ENCODE measurements around the gene WIPF3. TPM values are rescaled to one million over a fixed set of nuclear protein-coding genes. Genes with fewer than 3 reads are reported as not detected.

Gene WIPF3
- polyA plus RNA-seq, 4 donors = 4.9 to 5.3 (median 5.1) TPM

DNA sequence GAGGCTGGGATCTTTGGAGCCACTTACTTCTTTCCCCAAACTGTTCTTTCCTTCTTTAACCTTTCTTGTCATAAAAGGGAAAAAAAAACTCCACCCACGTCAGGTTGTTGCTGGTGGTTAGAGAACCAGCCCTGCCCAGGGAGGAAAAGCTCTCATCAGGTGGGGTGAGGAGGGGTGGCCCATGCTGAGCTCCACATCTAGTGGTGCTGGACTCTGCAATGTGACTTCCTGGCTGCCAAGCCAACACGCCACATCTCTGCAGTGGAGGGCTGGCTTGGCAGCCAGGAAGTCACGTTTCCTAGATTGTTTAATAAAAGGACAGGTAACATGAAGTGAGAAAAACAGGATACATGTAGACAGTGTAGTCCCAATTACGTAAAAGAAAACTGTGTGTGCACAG, 37.4 kb downstream of the WIPF3 start:
- DNase-seq (ENCODE audit: low read depth in 4 of 4, low spot score in 2 of 4) = no peak

- no peak for DNase-seq (ENCODE audit: low read depth in 4 of 4, low spot score in 2 of 4)
Measured at GRCh38 chr7:29844559-29844958, 38.3 kb downstream of the WIPF3 start.

GRCh38 chr7:29847496-29847895, 41.2 kb downstream of the WIPF3 start:
- DNase-seq (ENCODE audit: low read depth in 4 of 4, low spot score in 2 of 4) = no peak

DNA sequence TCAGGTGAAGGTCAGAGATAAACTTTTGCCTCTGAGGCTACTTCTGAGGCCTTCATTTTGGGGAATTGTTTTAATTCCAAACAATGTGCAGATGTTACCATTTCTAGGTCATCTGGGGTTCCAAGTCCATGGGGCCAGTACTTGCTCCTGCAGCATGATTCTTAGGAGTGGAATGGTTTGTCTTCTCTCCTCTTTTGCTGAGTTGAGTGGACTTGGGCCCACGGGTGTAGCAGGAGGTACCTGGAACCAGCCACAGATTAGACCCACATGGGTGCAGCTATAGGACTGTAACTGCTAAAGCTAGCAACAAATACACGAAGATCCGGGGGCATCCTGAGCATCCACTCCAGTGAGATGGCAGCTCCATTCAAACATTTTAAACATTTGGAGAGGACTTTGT, 41.6 kb downstream of the WIPF3 start:
- no peak for DNase-seq (ENCODE audit: low read depth in 4 of 4, low spot score in 2 of 4)

DNA sequence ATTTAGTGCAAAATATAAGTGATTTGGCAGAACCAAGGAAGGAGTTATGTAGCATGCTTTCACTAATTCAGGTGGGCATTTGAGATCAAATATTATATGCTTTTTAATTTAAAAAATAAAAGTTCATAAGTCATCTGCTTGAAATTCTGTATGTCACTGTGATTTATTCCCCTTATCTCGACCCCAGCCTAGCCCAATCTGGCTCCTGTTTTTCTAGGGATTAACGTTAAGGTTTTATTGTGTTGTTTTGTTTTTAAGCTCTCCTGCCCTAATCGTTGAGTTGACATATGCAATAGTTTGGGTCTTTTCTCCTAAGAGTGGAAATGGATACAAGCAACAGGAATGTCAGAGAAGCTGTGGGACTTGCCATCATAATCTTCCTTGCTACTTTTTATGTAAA, 42.6 kb downstream of the WIPF3 start:
- DNase-seq (ENCODE audit: low read depth in 4 of 4, low spot score in 2 of 4) = no peak

- DNase-seq (ENCODE audit: low read depth in 4 of 4, low spot score in 2 of 4) = no peak
Measured at GRCh38 chr7:29851487-29851886, 45.2 kb downstream of the WIPF3 start.

- DNase-seq (ENCODE audit: low read depth in 4 of 4, low spot score in 2 of 4) = no peak
Measured at GRCh38 chr7:29852457-29852856, 46.1 kb downstream of the WIPF3 start.

DNA sequence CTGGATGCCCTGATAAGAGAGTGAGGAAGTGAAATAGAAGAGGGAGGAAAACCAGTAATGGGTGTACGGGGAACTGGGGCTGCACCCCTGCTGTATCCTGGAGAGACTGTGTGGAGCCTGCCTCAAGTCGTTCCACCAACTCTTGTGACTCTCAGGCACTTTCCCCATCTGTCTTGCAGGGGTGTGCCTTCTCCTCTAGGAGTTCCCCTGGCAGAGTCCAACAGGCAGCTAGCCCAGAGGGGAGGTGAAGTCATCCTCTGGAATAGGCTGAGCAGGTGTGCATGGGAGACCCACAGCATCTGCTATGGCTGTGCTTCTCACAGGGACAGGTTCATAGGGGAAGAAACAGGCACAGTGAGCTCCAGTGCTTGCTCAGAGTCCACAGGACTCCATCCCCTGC, 46.8 kb downstream of the WIPF3 start:
- DNase-seq (ENCODE audit: low read depth in 4 of 4, low spot score in 2 of 4) = no peak

DNA sequence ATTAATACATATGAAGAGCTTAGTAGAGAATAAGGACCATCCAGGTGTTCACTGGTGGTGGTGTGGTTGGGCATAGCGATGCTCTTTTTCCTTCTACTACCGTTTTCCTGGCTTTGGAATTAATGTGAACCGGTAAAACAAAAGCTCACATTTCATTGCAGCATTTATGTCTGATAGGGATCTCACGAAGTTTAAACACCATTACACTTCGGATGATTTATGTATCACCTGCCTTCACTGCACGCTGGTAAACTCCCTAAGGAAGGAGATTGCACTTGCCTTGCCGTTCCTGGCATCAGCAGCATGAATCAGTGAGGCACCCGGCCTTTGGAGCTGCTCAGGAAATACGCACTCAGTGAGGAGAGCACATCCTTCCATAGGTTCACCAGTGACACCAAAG, 47.5 kb downstream of the WIPF3 start:
- peak in 2 of 4 donors; percentile 7 to 17 for DNase-seq (ENCODE audit: low read depth in 4 of 4, low spot score in 2 of 4)

DNA sequence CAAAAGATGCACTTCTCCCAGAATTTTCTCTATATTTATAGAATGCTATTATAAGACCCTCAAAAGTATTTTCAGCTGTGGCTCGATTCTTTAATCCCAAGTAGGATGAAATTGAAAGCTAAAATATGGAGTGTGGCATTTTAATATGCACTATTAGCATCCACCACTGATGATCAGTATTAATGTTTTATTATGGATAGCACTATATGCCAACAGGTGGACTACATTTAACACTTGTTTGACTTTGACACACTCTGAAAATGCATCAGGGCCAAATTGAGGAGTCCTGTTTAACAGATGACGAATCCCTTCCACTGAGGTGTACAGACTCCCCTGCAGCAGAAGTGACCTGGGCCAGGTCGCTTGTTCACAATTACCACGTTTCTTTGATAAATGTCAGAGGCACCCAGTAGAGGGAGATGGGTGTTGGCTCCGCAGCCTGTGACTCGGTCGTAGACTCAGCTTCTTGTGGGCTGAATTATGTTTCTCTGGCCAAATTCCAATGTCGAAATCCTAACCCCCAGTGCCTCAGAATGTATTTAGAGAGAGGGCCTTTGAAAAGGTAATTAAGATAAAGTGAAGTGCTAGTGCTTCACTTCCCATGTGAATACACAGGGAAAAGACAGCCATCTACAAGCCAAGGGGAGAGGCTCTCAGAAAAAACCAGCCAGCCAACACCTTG, 48.1 kb downstream of the WIPF3 start:
- no peak for DNase-seq (ENCODE audit: low read depth in 4 of 4, low spot score in 2 of 4)

- no peak for DNase-seq (ENCODE audit: low read depth in 4 of 4, low spot score in 2 of 4)
Measured at GRCh38 chr7:29857654-29858053, 51.3 kb downstream of the WIPF3 start.

GRCh38 chr7:29858191-29858951, 52.1 kb downstream of the WIPF3 start:
- DNase-seq (ENCODE audit: low read depth in 4 of 4, low spot score in 2 of 4) = no peak

GRCh38 chr7:29859104-29859503, 52.8 kb downstream of the WIPF3 start:
- no peak for DNase-seq (ENCODE audit: low read depth in 4 of 4, low spot score in 2 of 4)

- DNase-seq (ENCODE audit: low read depth in 4 of 4, low spot score in 2 of 4) = no peak
Measured at GRCh38 chr7:29859524-29860185, 53.3 kb downstream of the WIPF3 start.

GRCh38 chr7:29860186-29860585, 53.9 kb downstream of the WIPF3 start:
- no peak for DNase-seq (ENCODE audit: low read depth in 4 of 4, low spot score in 2 of 4)

DNA sequence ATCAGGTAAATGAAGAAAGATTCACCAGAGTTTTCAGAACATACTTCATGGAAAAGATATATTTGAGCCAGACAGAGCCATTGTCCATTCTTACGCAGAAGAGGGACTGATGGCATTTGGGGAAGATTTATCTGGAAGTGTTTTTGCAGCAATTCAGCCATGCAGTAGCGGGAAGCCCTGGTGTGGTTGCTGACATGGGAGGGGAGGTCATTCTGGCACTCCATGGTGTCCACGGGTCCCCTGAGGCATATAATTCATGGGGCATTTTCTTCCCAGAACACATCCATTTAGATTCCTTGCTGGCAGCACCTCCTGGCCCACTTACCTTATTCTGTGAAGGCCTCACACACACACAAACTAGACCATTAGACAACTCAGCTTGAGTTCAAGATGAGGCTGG, 55.6 kb downstream of the WIPF3 start:
- DNase-seq (ENCODE audit: low read depth in 4 of 4, low spot score in 2 of 4) = no peak

DNA sequence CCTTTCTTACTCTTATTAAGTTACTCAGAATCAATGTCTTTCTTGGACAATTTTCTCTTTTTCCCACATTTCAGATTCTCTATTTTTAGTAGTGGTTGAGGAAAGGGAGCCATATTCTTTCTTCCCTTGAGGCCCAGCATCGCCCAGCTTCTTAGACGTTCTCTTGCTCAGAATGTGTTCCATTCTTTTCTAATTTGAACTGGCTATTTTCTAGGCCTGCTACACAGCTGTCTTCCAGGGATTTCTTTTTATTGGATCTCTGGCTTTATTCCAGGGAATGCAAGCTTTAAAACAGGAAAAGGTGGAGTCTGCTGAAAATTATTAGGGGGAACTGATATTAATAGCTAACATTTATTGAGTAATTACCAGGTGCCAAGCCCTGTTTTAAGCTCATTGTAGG, 58.3 kb downstream of the WIPF3 start:
- DNase-seq (ENCODE audit: low read depth in 4 of 4, low spot score in 2 of 4) = no peak

GRCh38 chr7:29865526-29865925, 59.2 kb downstream of the WIPF3 start:
- no peak for DNase-seq (ENCODE audit: low read depth in 4 of 4, low spot score in 2 of 4)

DNA sequence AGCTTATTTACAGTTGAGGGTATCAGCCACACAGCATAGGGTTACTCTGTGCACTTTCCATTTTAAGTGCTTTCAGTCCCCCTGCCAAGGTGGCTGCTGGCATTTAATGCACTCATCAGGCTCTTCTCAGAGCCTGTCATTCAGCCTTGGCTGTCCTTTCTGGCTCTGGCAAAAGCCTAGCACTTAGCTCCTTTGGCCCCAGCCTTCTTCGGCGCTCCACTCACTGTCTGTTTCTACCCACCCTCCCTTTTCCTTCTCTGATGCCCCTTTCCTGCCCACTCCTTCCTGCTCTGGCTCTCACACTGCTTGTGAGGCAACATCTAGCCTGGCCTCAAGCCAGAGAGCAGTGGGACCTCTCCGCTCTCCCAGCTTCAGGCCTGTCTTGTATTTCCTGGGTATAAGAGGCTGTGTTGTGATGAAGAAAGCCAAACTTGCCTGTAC, 60.2 kb downstream of the WIPF3 start:
- DNase-seq (ENCODE audit: low read depth in 4 of 4, low spot score in 2 of 4) = no peak

GRCh38 chr7:29871787-29872398, 65.6 kb downstream of the WIPF3 start:
- no peak for DNase-seq (ENCODE audit: low read depth in 4 of 4, low spot score in 2 of 4)

DNA sequence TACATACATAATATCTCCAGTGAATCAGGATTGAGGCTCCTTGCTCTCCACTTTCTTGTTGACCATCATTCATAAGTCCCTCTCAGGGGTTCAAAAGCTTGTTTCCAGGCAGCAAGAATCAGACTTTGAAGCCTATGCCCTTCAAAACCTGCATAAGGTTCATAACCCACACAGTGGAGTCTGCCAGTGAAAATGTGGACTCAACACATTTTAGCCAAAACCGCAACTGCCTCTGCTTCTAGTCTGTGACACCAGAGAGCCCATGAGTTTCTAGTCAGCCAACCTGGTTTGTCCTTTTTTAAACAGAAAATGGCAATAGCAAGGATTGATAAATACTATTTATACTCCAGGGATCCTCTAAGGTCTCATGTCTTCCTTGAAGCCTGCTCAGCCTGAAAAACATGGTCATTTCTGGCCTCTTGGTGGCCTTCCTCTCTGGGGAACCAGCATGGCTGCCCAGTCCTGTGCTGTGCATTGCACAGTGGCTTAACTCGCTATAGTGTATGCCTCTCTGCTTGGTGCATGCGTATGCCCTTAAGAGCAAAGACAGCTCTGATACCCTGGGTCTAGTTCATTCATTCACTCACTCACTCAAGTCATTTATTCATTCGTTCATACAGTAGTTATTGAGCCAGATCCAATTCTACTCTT, 67.5 kb downstream of the WIPF3 start:
- DNase-seq (ENCODE audit: low read depth in 4 of 4, low spot score in 2 of 4) = no peak
